K562 (cell line): Measurements from ENCODE around the gene NXN. TPM values are rescaled to one million over a fixed set of nuclear protein-coding genes. Genes with fewer than 3 reads are reported as not detected.
A peak's percentile ranks its signal among the peaks of the same experiment; 100 is the strongest.

ENCODE experiments used
- ATAC-seq: fragments of 200-7000 bp; cut with Tn5 transposase; 3 replicates; pipeline ENCODE4 v1.9.1; 2020; ENCODE audit warnings: moderate library complexity
- BruUV-seq: library from RNA; stranded (reverse); fragments of 400-500 nt; replicated peaks from 2 replicates; lab custom pipeline; 2021; lab: Mats Ljungman, UMichigan
- CTCF ChIA-PET: fragments of 300-600 bp; formaldehyde crosslinking; extraction: SDS; loops from one replicate; lab custom pipeline; 2021; ENCODE audit warnings: low intra/inter-chr PET ratio; lab: Yijun Ruan, JAX
- POLR2A ChIA-PET: fragments of 300-600, 350-650 bp; sonication (Branson Sonifier 250); formaldehyde crosslinking; extraction: SDS; loops from one replicate; lab custom pipeline; 2021; ENCODE audit warnings: antibody characterized with exemption, inconsistent platforms; lab: Yijun Ruan, JAX
- DNase-seq, 4 experiments: peaks; one replicate each; pipeline versions ENCODE4 v3.0.0 to v3.0.0-alpha.2; 2011 to 2018; ENCODE audit warnings: low spot score in 3 of 4, mixed read lengths in 3 of 4; ENCODE audit errors: extremely low read depth in 1 of 4
- FAIRE-seq: peaks from 2 replicates; lab custom pipeline; 2011; peaks lifted over from hg19 to GRCh38; lab: Jason Lieb, UNC
- H2AFZ ChIP-seq: 2 replicates; pipeline ENCODE4 v1.6.0; 2011; ENCODE audit warnings: low read depth, low read length, control low read depth, inconsistent platforms
- H3K27ac ChIP-seq: fragments of 200-600 bp; 3 replicates; pipeline ENCODE4 v1.8.0; 2011; ENCODE audit warnings: low read depth, mild to moderate bottlenecking, control low read depth, inconsistent platforms, low read length, moderate library complexity, mixed read lengths; ENCODE audit errors: extremely low read depth
- H3K27me3 ChIP-seq, 2 experiments: fragments of 300-600 bp in 1 of 2; 2 replicates in 1 of 2; 3 replicates in 1 of 2; pipeline versions ENCODE4 v1.6.0 to v1.8.0; 2011; ENCODE audit warnings: inconsistent platforms in 2 of 2, low read length in 2 of 2, mild to moderate bottlenecking in 1 of 2, mixed read lengths in 1 of 2, moderate library complexity in 1 of 2; ENCODE audit not compliant: control insufficient read depth in 2 of 2, insufficient read depth in 2 of 2
- H3K36me3 ChIP-seq: fragments of 300-600 bp; 3 replicates; pipeline ENCODE4 v1.8.0; 2011; ENCODE audit warnings: mild to moderate bottlenecking, low read length, inconsistent platforms; ENCODE audit not compliant: control insufficient read depth, insufficient read depth
- H3K4me1 ChIP-seq, 2 experiments: fragments of 200-600 bp in 1 of 2; replicated peaks in 1 of 2; 2 replicates in 1 of 2; 3 replicates in 1 of 2; pipeline versions ENCODE4 v1.5.1 to v1.8.0; 2011; ENCODE audit warnings: inconsistent platforms in 2 of 2, low read length in 2 of 2, mild to moderate bottlenecking in 1 of 2, mixed read lengths in 1 of 2, moderate library complexity in 1 of 2; ENCODE audit not compliant: control insufficient read depth in 2 of 2, insufficient read depth in 2 of 2
- H3K4me2 ChIP-seq: 2 replicates; pipeline ENCODE4 v1.6.1; 2011; ENCODE audit warnings: low read length, control low read depth, inconsistent platforms, mixed read lengths; ENCODE audit not compliant: insufficient read depth
- H3K4me3 ChIP-seq: fragments of 200-600 bp; sonication (generic), shearing (Covaris generic); 2 replicates; pipeline ENCODE4 v1.5.1; 2016; ENCODE audit warnings: control low read depth, inconsistent platforms
- H3K79me2 ChIP-seq: fragments of 200-600 bp; 3 replicates; pipeline ENCODE4 v1.8.0; 2011; ENCODE audit warnings: low read length, inconsistent platforms; ENCODE audit not compliant: control insufficient read depth, insufficient read depth
- H3K9ac ChIP-seq, 2 experiments: 2 replicates each; pipeline versions ENCODE4 v1.6.0 to v1.6.1; 2011; ENCODE audit warnings: low read depth in 2 of 2, low read length in 2 of 2, control low read depth in 1 of 2, inconsistent platforms in 1 of 2, mild to moderate bottlenecking in 1 of 2, mixed read lengths in 1 of 2; ENCODE audit not compliant: insufficient read depth in 1 of 2
- H3K9me1 ChIP-seq: one replicate; pipeline ENCODE4 v1.6.0; 2011; ENCODE audit warnings: inconsistent platforms, mild to moderate bottlenecking, low read length, moderate library complexity; ENCODE audit not compliant: control insufficient read depth, insufficient read depth
- H3K9me3 ChIP-seq: replicated peaks from 2 replicates; pipeline ENCODE4 v1.5.1; 2011; ENCODE audit warnings: low read depth, low read length, inconsistent platforms; ENCODE audit not compliant: control insufficient read depth, insufficient read depth
- H4K20me1 ChIP-seq: replicated peaks from 2 replicates; pipeline ENCODE4 v1.6.1; 2011; ENCODE audit warnings: low read length, inconsistent platforms, mixed read lengths; ENCODE audit not compliant: control insufficient read depth, insufficient read depth
- FOXJ2 ChIP-seq: fragments of 200-800 bp; sonication (Bioruptor generic); IDR thresholded peaks from 2 replicates; pipeline ENCODE4 v1.6.1; 2016; ENCODE audit warnings: missing genetic modification characterization, missing compliant biosample characterization
- L3MBTL2 ChIP-seq: fragments of 450-650 bp; IDR thresholded peaks from 2 replicates; pipeline ENCODE4 v1.6.1; 2016; ENCODE audit warnings: mild to moderate bottlenecking, moderate library complexity
- POLR2A ChIP-seq: fragments of 450-650 bp; conservative IDR thresholded peaks from 2 replicates; pipeline ENCODE4 v1.6.1; 2016
- SRSF7 ChIP-seq: fragments of 200-400 bp; formaldehyde crosslinking; optimal IDR thresholded peaks from 2 replicates; pipeline ENCODE3; 2017; ENCODE audit warnings: mild to moderate bottlenecking, low read depth, low read length
- ZNF668 ChIP-seq: fragments of 250-450 bp; sonication (Bioruptor Pico); IDR thresholded peaks from 2 replicates; pipeline ENCODE4 v1.8.0; 2022; ENCODE audit warnings: mild to moderate bottlenecking, inconsistent platforms
- WGBS: fragments of 100-300 bp; shearing (Covaris generic); methylation state at CpG from one replicate; pipeline ENCODE4 v1.1.6; 2016; ENCODE audit warnings: low coverage, mixed read lengths; ENCODE audit not compliant: insufficient coverage; ENCODE audit errors: missing lambda C conversion rate; 5-methylcytosine and 5-hydroxymethylcytosine counted together
- in situ Hi-C: fragments of 300-500 bp; cut with MboI; formaldehyde crosslinking; loops from 4 replicates; pipeline ENCODE4 v1.15.0; 2018; ENCODE audit warnings: inconsistent platforms, mixed read lengths
- intact Hi-C: fragments of 100-400 bp; cut with micrococcal nuclease; formaldehyde crosslinking; loops from 2 replicates; pipeline ENCODE4 v1.14.2; 2022
- polyA plus RNA-seq, 8 experiments: library from polyadenylated mRNA; depleted of rRNA in 4 of 8; stranded (reverse) in 5 of 8; unstranded in 3 of 8; fragments of >200 nt; fragmentation: Nextera tagmentation in 2 of 8; fragmentation: Illumina TruSeq in 1 of 8; extraction: Ambion mirVana in 2 of 8; extraction: Trizol in 1 of 8; gene quantifications; 2 replicates each; pipeline versions ENCODE4 v1.2.1 to v1.2.3, GENCODE V29; 2011 to 2014; ENCODE audit warnings: inconsistent platforms in 1 of 8, missing spikeins in 1 of 8
- total RNA-seq, 7 experiments: library from RNA; depleted of rRNA in 6 of 7; stranded (reverse); fragments of >200 nt in 6 of 7; fragmentation: Illumina TruSeq in 2 of 7; extraction: Trizol in 2 of 7; gene quantifications; 2 replicates each; pipeline versions ENCODE4 v1.2.1 to v1.2.3, GENCODE V29; 2011 to 2021; ENCODE audit warnings: low replicate concordance in 1 of 7
- TF ChIP-seq, protein P1 (sequence below): fragments of 450-650 bp; IDR thresholded peaks from 2 replicates; pipeline ENCODE4 v1.6.1; 2018; ENCODE audit not compliant: partially characterized antibody

Gene NXN
- total and polyA plus RNA-seq, 9 of the 15 experiments (the other 6 are each of a cell fraction or from before 2014, with no cell fraction given), result 0.08 to 0.39 (median 0.29) TPM; not detected in 5

DNA sequence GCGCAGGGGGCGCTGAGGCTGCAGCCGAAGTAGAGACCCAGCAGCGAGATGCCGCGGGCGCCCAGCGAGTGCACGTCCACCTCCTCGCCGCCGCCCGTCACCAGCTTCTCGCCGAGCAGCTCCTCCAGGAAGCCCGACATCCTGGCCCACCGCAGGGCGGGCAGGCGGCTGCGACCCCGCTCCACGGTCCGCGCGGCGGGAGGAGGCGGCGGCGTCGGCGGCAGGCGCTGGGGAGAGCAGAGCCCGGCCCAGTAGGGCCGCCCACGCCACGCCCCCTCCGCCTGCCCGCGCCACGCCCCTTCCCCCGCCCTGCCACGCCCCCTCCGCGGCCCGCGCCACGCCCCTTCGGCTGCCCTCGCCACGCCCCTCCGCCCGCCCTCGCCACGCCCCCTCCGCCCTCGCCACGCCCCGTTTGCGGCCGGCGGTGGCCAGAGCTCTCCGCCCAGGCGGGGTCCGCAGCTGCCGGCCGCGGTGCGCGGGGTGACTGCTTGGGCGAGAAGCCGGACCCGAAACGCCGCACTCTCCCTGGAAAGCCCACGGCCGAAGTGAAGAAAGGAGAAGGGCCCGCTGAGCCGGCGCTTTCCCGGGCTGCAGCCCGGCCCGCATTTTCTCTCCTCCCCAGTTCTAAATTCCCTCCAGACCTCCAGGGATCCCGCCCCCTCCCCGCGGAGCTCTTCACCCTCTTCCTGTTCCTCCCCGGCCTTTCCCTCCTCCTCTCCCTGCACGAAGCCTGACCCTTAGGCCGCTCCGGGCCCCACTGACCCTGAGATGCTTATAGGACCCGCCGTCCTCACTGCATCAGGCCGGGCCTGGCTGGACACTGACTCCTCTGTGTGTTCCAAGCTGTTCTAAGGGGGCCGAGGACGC, at the start of gene NXN (continued):
- TF ChIP-seq, protein P1, sequence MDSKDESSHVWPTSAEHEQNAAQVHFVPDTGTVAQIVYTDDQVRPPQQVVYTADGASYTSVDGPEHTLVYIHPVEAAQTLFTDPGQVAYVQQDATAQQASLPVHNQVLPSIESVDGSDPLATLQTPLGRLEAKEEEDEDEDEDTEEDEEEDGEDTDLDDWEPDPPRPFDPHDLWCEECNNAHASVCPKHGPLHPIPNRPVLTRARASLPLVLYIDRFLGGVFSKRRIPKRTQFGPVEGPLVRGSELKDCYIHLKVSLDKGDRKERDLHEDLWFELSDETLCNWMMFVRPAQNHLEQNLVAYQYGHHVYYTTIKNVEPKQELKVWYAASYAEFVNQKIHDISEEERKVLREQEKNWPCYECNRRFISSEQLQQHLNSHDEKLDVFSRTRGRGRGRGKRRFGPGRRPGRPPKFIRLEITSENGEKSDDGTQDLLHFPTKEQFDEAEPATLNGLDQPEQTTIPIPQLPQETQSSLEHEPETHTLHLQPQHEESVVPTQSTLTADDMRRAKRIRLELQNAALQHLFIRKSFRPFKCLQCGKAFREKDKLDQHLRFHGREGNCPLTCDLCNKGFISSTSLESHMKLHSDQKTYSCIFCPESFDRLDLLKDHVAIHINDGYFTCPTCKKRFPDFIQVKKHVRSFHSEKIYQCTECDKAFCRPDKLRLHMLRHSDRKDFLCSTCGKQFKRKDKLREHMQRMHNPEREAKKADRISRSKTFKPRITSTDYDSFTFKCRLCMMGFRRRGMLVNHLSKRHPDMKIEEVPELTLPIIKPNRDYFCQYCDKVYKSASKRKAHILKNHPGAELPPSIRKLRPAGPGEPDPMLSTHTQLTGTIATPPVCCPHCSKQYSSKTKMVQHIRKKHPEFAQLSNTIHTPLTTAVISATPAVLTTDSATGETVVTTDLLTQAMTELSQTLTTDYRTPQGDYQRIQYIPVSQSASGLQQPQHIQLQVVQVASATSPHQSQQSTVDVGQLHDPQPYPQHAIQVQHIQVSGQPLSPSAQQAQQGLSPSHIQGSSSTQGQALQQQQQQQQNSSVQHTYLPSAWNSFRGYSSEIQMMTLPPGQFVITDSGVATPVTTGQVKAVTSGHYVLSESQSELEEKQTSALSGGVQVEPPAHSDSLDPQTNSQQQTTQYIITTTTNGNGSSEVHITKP, result peak; percentile 74
- peak; percentile 52 for TF ChIP-seq L3MBTL2
- TF ChIP-seq FOXJ2 (tag), result no peak

DNA sequence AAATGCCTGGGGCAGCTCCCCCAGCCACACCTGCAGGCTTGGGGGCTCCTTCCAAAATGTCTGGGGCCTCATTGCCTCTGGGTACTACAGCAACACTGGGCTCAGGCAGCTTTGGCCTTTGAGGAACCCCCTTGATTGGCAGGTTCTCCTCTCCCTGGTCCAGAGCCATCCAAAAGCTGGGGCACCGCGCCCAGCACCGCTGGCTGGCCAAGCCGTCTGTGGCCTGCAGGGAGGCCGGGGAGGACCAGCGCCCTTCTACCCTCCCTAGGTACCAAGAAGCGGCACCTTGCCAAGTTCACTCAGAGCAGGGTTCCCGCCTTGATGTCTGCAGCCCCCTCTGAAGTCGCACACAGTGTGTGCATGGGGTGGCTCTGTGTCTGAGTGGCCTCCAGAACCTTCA, 47.5 kb upstream of the NXN start:
- WGBS, result 13% methylated on average over 8 of the region's 9 CpGs
- intact Hi-C loops, result no loop called here
- no TSS peak for BruUV-seq
- Histone ChIP-seq H3K9me3 (no peaks in the 10 kb centered on the region), H3K9ac (no peak overlapping the region), H3K27me3 (peaks cover 8 to 80% of the 10 kb centered on the region in 2 experiments; a peak in 4 of 5 replicates), H3K79me2 (no peaks in the 10 kb centered on the region), H3K4me2 (no peak overlapping the region), H3K4me3 (no peak overlapping the region), H3K36me3 (no peaks in the 10 kb centered on the region), H4K20me1 (peaks cover 11% of the 10 kb centered on the region; the same call in 1 of the 2 replicates), H3K27ac (no peak overlapping the region), H3K4me1 (peaks cover 0 to 12% of the 10 kb centered on the region in 2 experiments; a peak in 2 of 5 replicates), H2AFZ (no peak overlapping the region), H3K9me1 (no peaks in the 10 kb centered on the region)
- POLR2A ChIA-PET, result no interaction called here
- FAIRE-seq (no peak), DNase-seq (no peak), ATAC-seq (no peak)
- TF ChIP-seq SRSF7, result no peak
- no peak for TF ChIP-seq POLR2A
- TF ChIP-seq ZNF668 (CRISPR knock-in tag), result no peak
- in situ Hi-C loops, result no loop called here
- CTCF ChIA-PET, result no interaction called here
